Gastroesophageal sphincter (tissue), 3 donors: Measurements from ENCODE around the gene SETMAR.

Experiments
- EP300 ChIP-seq: sonication (generic); formaldehyde crosslinking; IDR thresholded peaks from one replicate; pipeline ENCODE4 v1.6.1; 2017; ENCODE audit warnings: antibody characterized with exemption, mild to moderate bottlenecking
- TF ChIP-seq, protein P1 (sequence below), 4 experiments: fragments of 200-600 bp in 2 of 4; fragments of 450-650 bp in 2 of 4; sonication (generic) in 1 of 4; IDR thresholded peaks; one replicate each; pipeline ENCODE4 v1.5.1; 2017 to 2019; ENCODE audit warnings: antibody characterized with exemption in 4 of 4, mild to moderate bottlenecking in 2 of 4, moderate library complexity in 2 of 4

DNA sequence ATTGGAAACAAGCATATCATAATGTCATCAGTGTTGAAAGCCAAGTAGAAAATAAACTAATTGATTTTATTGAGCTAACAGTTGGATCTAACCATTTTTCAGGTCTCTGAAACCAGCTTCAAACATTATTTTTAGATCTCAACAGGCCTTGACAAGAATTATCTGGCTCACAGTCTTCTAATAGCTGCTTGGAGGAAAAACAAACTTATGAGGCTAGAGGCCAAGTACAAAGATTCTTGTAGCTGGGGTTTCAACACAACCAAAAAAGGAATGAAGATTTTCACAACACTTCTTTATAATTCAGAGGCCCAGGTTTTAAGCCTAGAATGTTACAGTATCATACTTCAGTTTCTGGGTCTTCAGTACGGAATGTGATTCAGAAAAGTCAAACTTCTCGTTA, 3.7 kb downstream of the SETMAR start:
- TF ChIP-seq EP300, result no peak
- TF ChIP-seq, protein P1, sequence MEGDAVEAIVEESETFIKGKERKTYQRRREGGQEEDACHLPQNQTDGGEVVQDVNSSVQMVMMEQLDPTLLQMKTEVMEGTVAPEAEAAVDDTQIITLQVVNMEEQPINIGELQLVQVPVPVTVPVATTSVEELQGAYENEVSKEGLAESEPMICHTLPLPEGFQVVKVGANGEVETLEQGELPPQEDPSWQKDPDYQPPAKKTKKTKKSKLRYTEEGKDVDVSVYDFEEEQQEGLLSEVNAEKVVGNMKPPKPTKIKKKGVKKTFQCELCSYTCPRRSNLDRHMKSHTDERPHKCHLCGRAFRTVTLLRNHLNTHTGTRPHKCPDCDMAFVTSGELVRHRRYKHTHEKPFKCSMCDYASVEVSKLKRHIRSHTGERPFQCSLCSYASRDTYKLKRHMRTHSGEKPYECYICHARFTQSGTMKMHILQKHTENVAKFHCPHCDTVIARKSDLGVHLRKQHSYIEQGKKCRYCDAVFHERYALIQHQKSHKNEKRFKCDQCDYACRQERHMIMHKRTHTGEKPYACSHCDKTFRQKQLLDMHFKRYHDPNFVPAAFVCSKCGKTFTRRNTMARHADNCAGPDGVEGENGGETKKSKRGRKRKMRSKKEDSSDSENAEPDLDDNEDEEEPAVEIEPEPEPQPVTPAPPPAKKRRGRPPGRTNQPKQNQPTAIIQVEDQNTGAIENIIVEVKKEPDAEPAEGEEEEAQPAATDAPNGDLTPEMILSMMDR (IDR thresholded peaks at IDR 0.05), result no peak
